Fibroblast of pulmonary artery (primary cell): Measurements from ENCODE around the gene MDK.

Experiments
- DNase-seq: peaks from one replicate; pipeline ENCODE4 v3.0.0-alpha.2; 2010; ENCODE audit warnings: low read depth
- H3K4me3 ChIP-seq: replicated peaks from 2 replicates; pipeline ENCODE4 v1.5.1; 2011; ENCODE audit warnings: low read depth, mild to moderate bottlenecking, control low read depth, low read length, moderate library complexity
- TF ChIP-seq, protein P1 (sequence below): IDR thresholded peaks from 2 replicates; pipeline ENCODE4 v1.5.1; 2011; ENCODE audit warnings: mild to moderate bottlenecking, control low read depth, low read length, inconsistent platforms; ENCODE audit errors: missing control alignments

MDK gene

DNA sequence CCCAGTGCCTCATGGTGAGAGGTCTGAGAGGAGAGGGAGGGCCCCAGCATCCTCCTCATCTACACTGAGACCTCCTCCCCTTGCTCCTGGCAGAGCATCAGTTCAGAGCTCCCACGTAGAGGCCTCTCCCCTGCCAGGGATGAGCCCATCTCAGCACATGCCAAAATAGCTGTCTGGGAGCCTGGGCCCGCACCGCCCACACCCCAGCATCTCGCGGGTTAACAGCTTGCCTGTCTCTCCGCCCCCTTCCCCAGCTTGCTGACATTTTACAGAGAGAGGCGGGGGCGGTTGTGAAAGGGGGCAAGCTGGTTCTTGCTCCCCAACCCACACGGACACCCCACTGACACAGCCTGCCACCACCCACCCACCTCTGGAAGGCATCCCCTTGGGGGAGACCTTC, 27.8 kb upstream of the MDK start:
- no peak overlapping the region for H3K4me3 ChIP-seq
- no peak for DNase-seq
- TF ChIP-seq, protein P1, sequence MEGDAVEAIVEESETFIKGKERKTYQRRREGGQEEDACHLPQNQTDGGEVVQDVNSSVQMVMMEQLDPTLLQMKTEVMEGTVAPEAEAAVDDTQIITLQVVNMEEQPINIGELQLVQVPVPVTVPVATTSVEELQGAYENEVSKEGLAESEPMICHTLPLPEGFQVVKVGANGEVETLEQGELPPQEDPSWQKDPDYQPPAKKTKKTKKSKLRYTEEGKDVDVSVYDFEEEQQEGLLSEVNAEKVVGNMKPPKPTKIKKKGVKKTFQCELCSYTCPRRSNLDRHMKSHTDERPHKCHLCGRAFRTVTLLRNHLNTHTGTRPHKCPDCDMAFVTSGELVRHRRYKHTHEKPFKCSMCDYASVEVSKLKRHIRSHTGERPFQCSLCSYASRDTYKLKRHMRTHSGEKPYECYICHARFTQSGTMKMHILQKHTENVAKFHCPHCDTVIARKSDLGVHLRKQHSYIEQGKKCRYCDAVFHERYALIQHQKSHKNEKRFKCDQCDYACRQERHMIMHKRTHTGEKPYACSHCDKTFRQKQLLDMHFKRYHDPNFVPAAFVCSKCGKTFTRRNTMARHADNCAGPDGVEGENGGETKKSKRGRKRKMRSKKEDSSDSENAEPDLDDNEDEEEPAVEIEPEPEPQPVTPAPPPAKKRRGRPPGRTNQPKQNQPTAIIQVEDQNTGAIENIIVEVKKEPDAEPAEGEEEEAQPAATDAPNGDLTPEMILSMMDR = no peak

DNA sequence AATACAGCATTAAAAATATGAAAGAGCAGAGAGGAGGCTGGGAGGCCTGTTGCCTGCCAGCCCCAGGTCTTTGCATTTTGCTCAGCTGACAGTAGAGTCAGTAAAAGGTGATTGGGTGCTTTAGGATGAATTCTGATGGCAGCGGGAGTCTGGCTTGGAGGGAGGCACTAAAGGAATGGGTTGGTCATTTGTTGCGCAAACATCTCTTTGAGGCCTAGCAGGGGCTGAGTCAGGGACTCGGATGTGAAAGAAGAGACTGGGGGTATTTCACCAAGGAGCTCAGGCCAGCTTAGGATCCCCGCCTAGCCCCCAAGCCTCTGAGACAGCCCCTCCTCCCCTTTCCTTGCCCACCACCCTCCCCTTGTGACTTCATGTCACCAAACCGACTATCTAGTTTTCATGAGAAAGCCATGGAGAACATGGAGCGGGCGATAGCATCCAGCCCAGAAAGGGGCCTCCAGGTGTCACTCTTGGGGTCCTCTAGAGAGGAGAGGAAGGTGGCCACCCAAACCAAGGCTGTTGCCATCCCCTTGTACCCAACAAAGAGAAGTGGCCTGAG, 24.5 kb upstream of the MDK start:
- H3K4me3 ChIP-seq = no peak overlapping the region
- TF ChIP-seq, protein P1 = no peak
- peak; percentile 69 for DNase-seq

DNA sequence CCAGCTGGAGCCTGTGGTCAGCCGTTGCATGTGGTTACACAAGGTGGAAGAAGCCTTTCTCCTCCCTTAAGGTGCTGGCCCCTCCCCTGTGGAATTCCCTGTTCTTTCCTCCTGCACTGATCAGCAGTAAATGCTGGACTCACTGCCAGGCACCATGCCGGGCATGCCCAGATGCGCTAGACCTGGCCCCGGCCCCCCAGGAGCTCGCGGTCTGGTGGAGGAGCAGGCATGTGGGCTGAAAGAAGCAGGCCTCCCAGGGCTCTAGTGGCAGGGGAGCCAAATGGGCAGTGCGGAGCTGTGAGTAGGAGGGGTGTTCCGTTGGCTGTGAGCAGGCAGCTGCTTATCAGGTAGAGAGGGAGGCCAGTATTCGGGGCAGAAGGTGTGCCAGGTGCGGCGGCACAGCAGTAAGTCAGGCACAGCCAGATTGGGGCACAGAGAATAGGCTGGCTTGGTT, 24.0 kb upstream of the MDK start:
- TF ChIP-seq, protein P1 = no peak
- no peak overlapping the region for H3K4me3 ChIP-seq
- no peak for DNase-seq

DNA sequence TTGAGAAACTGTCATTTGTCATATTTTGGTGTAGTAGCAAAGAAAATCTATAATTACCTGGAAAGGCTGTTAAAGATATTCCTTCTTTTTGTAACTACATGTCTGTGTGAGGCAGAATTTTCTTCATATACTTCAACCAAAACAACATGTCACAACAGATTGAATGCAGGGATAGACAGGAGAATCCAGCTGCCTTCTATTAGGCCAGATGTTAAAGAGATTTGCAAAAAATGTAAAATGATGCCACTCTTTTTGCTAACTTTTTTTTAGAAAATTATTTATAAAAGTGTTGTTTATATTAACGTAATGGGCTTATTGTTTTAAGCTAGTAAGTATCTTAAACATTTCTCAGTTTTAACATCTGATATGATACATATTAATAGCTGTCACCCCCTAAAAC, 21.5 kb upstream of the MDK start:
- TF ChIP-seq, protein P1 = no peak
- H3K4me3 ChIP-seq = no peak overlapping the region
- DNase-seq = no peak

DNA sequence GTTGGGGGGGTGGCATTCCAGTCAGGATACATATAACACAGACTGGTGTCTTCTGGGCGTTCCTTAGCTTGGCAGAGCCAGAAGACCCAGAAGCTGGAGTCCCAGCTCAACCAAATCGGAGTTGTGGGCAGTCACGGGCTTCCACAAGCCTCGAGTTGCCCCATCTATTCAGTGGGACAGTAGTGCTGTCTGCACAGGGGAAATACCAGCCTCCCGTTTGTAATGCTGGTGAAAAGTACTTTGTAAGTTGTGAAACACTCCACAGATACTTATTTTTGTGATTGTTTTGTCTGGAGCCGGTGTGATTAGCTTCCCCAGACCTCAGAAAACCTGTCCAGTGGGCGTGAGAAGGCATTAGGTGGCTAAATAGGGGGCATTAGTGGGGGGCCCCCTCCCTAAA, 20.6 kb upstream of the MDK start:
- TF ChIP-seq, protein P1 = no peak
- DNase-seq = peak; percentile 29
- no peak overlapping the region for H3K4me3 ChIP-seq

DNA sequence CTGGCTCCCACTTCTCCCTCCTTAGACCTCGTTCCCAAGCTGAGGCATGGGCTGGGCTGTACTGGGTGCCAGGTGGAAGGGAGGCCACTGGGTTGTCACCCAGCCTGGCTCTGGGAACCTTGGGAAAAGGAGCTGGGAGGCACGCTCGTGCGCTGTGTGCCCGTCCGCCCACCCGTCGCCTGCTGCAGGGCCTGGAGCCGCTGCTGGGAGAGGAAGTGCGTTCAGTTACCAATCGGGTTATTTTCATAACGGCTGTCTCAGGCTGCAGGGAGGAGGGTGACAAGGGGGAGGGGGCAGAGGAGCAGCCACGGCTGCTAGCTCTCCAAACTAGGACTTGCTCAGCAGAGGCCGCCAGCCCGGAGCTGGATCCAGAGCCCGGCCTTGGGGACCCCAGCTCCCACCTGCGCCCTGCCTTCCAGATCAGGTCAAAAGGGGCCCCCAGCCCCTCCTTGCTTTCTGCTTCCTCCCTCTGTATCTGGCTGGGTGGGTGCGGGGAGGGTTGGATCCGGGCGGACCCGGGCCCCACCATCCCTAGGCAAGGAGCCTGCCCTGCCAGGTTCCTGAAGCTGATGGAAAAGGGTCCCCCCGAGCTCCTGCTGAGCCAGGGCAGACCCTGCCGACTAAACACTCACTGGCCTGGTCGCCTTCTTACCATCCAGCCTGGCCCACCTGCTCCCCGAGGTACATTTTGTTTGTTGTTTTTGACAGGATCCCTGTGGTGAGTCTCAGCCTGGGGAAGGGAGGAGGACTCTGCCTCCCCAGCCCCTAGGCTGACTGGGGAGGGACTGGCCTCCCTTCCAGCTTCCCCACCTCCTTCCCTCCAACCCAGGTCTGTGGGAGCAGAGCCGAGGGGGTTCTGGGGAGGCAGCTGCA, 19.9 kb upstream of the MDK start:
- H3K4me3 ChIP-seq = peak overlapping the region; percentile 14
- TF ChIP-seq, protein P1 = no peak
- peak; percentile 67 for DNase-seq
